ENCODE measurements around the gene TNFAIP3.

DNA sequence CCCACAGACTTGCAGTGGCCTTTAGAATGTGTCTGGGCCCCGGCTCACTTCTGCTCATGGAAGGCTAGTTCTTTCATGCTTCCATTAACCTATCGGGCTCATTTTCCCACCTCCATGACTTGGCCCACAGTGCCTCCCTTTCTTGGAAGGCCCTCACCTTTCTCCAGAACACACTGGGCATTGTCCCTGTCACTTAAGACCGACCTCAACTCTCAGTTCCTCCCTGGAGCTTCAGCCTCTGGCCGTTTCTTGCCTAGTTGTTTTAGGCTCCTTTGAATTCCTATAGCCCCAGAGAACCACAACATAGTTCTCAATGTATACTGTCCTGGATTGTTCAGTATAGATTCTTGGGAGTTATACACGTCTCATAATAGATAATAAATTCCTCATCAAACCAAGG, 19.3 kb upstream of the TNFAIP3 start:
- no peak for TF ChIP-seq POLR2A (IDR thresholded peaks at IDR 0.05; ENCODE audit: low read length)
- no peak for TF ChIP-seq GATA1 (IDR thresholded peaks at IDR 0.05; ENCODE audit: low read depth, low read length)

Data from erythroblast (primary cell).